Erythroblast (primary cell): ENCODE results near the gene BLACAT1.

Experiments
- GATA1 ChIP-seq: IDR thresholded peaks from 2 replicates; pipeline ENCODE4 v1.6.1; 2011; ENCODE audit warnings: low read depth, mild to moderate bottlenecking, control low read depth, low read length, moderate library complexity
- POLR2A ChIP-seq: IDR thresholded peaks from 2 replicates; pipeline ENCODE4 v1.6.1; 2011; ENCODE audit warnings: mild to moderate bottlenecking, low read length

GRCh38 chr1:205444931-205445645 is 10.8 kb downstream of the BLACAT1 start:
- TF ChIP-seq POLR2A = no peak
- TF ChIP-seq GATA1 = no peak
